Hematopoietic multipotent progenitor cell (in vitro differentiated cells): ENCODE measurements around the gene FRYL. TPM values are rescaled to one million over a fixed set of nuclear protein-coding genes. Genes with fewer than 3 reads are reported as not detected.
"Not testable (repeated sequence)": the region's sequence is repeated elsewhere in the genome, so short reads cannot be mapped to it uniquely, and the experiment has no call there.

Experiments
- DNase-seq, 3 donors: peaks; one replicate each; pipeline ENCODE4 v3.0.0-alpha.2; 2011 to 2015; ENCODE audit warnings: low read depth in 2 of 3, low spot score in 2 of 3
- small RNA-seq: library from RNA; depleted of rRNA; stranded (forward); fragments of <200 nt; gene quantifications from one replicate; pipeline ENCODE3, GENCODE V24; 2012
- total RNA-seq: library from RNA; depleted of rRNA; stranded (reverse); fragments of >200 nt; gene quantifications from one replicate; pipeline ENCODE4 v1.2.3, GENCODE V29; 2012

Gene FRYL
- total RNA-seq, 1 donor = 47.1 TPM

DNA sequence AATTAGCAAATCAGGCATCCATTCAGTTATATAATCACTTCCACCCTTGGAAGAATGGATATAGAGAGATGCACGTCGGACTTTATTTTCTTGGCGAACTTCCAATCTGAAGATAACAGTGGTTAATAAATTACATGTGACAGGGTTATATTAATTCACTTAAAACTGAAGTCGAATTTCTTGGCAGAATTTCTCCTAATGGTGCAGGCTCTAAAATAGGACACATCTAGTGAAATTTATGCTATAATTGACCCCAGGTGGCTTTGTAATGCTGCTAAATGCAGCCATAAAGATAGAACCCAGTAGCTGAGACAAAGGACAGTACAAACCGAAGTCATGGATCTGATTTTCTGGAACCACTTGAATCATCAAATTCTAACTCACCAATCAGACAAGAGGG lies 317.7 kb downstream of the FRYL start:
- DNase-seq = no peak

DNA sequence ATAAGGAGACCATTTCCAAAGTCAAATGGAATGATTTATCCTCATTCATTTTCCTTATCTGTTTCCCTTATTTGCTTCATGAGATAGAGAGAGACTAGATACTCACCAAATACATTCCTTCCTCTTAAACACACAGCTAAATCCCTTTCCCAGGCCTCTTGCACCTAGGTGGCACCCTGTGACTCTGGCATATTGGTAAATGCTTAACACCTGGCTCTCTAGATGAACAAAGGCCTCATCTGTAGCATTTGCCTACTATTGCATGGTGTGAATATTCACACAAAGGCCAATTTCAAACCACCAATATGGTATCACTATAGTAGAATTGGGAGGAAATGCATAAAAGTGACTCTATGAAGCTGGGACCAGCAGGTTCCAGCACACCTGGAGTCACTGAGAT lies 319.1 kb downstream of the FRYL start:
- DNase-seq = no peak

DNA sequence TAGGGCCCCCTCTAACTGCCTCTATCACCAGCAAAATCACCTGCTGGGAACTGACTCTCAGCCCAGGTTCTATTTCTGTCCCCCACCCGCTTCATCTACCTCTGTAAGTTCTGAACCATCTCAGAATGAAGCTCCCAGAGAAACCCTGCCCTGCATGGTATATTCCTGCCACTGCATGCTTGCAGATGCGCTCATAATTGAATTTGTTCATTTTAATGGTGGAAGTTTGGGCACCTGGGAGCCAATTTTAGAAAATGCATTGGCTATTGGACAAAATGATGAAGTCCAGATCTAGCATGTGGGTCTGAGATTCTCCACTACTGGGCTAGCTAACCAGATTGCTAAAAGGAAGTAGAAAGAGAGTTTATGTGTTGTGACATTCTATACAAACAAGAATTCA lies 325.5 kb downstream of the FRYL start:
- no peak for DNase-seq

DNA sequence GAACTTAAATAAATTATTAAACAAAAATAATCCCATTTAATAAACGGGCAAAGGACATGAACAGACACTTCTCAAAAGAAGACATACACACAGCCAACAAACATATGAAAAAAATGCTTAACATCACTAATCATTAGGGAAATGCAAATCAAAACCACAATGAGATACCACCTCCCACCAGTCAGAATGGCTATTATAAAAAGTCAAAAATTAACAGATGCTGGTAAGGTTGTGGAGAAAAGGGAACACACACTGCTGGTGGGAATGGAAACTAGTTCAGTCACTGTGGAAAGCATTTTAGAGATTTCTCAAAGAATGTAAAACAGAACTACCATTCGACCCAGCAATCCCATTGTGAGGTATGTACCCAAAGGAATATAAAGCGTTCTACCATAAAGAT lies 328.4 kb downstream of the FRYL start:
- DNase-seq = not testable (repeated sequence)

DNA sequence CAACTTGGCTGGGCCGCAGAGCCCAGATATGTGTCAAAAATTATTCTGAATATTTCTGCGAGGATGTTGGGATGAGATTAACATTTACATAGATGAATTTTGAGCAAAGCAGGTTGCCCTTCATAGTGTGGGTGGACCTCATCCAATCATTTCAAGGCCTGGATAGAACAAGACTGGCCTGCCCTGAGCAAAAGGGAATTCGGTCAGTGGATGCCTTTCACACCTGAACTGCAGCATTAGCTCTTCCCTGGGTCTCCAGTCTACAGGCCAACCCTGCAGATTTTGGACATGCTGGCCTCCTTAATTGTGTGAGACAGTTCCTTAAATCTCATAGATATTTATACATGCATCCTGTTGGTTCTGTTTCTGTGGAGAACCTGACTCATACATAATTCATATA lies 329.3 kb downstream of the FRYL start:
- DNase-seq = no peak

DNA sequence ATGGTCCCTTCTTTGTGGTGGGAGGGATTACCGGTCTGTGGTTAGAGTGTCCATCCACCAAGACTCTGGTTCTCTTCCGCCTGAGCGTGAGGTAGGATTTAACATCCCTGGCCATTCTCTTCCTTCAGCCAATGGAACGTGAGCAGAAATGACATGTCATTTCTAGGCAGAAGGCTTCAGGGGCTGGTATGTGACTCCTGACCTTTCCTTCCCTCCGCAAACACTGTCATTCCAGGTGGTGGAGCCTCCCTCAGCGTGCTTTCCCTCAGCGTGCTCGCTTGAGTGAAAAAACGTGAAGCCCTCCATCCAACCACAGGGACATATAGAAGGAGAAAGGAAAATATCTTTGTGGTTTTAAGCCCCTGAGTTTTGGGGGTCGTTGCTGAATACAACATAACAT lies 330.9 kb downstream of the FRYL start:
- no peak for DNase-seq

Small RNA genes within 50 kb of the gene (small RNA-seq; reads per million reads assigned to genes)
- gene RNU5E-3P = not detected

Other genes starting within 250 kb of the FRYL start
- gene OCIAD1, start 50.8 kb upstream of the FRYL start, total RNA-seq = 43.4 TPM
- 10.5 TPM for gene OCIAD2, start 126.5 kb upstream of the FRYL start, total RNA-seq
- not detected for gene CWH43, start 206.0 kb upstream of the FRYL start, total RNA-seq